T1000 (cell line): ENCODE measurements around the gene FOLR1.

ENCODE experiments used
- DNase-seq: peaks from one replicate; lab custom pipeline; 2025; ENCODE audit warnings: mixed read lengths; lab: John Stamatoyannopoulos, UW

The FOLR1 gene

GRCh38 chr11:72235351-72236057, 43.6 kb downstream of the FOLR1 start:
- no peak for DNase-seq

GRCh38 chr11:72236083-72236697, 44.2 kb downstream of the FOLR1 start:
- no peak for DNase-seq

GRCh38 chr11:72236774-72237111, 44.8 kb downstream of the FOLR1 start:
- DNase-seq, result no peak

GRCh38 chr11:72237112-72237931, 45.4 kb downstream of the FOLR1 start:
- DNase-seq, result no peak

GRCh38 chr11:72238040-72238450, 46.1 kb downstream of the FOLR1 start:
- DNase-seq, result peak; percentile 23

- DNase-seq, result no peak
Observed at GRCh38 chr11:72238492-72239312, 46.8 kb downstream of the FOLR1 start.

- no peak for DNase-seq
Observed at GRCh38 chr11:72239313-72239848, 47.4 kb downstream of the FOLR1 start.

- no peak for DNase-seq
Observed at GRCh38 chr11:72239849-72240460, 48.0 kb downstream of the FOLR1 start.

GRCh38 chr11:72240461-72241290, 48.7 kb downstream of the FOLR1 start:
- no peak for DNase-seq

GRCh38 chr11:72241291-72241781, 49.4 kb downstream of the FOLR1 start:
- DNase-seq, result no peak

- DNase-seq, result no peak
Observed at GRCh38 chr11:72242141-72242540, 50.2 kb downstream of the FOLR1 start.

- DNase-seq, result no peak
Observed at GRCh38 chr11:72243173-72244059, 51.5 kb downstream of the FOLR1 start.

- DNase-seq, result no peak
Observed at GRCh38 chr11:72244060-72244360, 52.1 kb downstream of the FOLR1 start, which contains the start of gene PHOX2A. Gene PHOX2A (minus strand): TSS chr11:72244176. CDS start chr11:72244004, 172 bp downstream.

- no peak for DNase-seq
Observed at GRCh38 chr11:72244361-72245262, 52.7 kb downstream of the FOLR1 start.

GRCh38 chr11:72245263-72245816, 53.4 kb downstream of the FOLR1 start:
- no peak for DNase-seq
